IMR-90 (cell line): ENCODE results near the gene CACNA1G. TPM values are rescaled to one million over a fixed set of nuclear protein-coding genes. Genes with fewer than 3 reads are reported as not detected.
A peak's percentile ranks its signal among the peaks of the same experiment; 100 is the strongest.

Source experiments
- ATAC-seq: fragments of 200-7000 bp; cut with Tn5 transposase; 2 replicates; pipeline ENCODE4 v1.9.1; 2020; ENCODE audit warnings: low read depth, mild to moderate bottlenecking, moderate library complexity
- BruUV-seq: library from RNA; stranded (reverse); fragments of 400-500 nt; replicated peaks from 2 replicates; lab custom pipeline; 2021; lab: Mats Ljungman, UMichigan
- CTCF ChIA-PET: fragments of 300-600 bp; formaldehyde crosslinking; extraction: SDS; loops from one replicate; lab custom pipeline; 2021; ENCODE audit warnings: antibody characterized with exemption; lab: Yijun Ruan, JAX
- POLR2A ChIA-PET: fragments of 300-600 bp; sonication (Branson Sonifier 250); formaldehyde crosslinking; loops from one replicate; lab custom pipeline; 2022; ENCODE audit warnings: antibody characterized with exemption; ENCODE audit not compliant: unreplicated experiment; lab: Charles Lee
- DNase-seq: peaks from one replicate; pipeline ENCODE4 v3.0.0; 2013
- H2AFZ ChIP-seq: replicated peaks from 2 replicates; pipeline ENCODE3; 2013; ENCODE audit warnings: low read length, mild to moderate bottlenecking; ENCODE audit not compliant: poor library complexity
- H2AK5ac ChIP-seq: 2 replicates; pipeline ENCODE4 v1.6.1; 2013; ENCODE audit warnings: low read depth, low read length, inconsistent platforms
- H2AK9ac ChIP-seq: replicated peaks from 2 replicates; pipeline ENCODE3; 2013; ENCODE audit warnings: mild to moderate bottlenecking, low read depth, low read length, moderate library complexity; ENCODE audit not compliant: poor library complexity
- H2BK120ac ChIP-seq: 2 replicates; pipeline ENCODE4 v1.6.1; 2013; ENCODE audit warnings: low read depth, low read length, inconsistent platforms
- H2BK15ac ChIP-seq: 3 replicates; pipeline ENCODE4 v1.6.1; 2013; ENCODE audit warnings: low read depth, low read length, inconsistent platforms
- H2BK20ac ChIP-seq: 2 replicates; pipeline ENCODE4 v1.6.1; 2013; ENCODE audit warnings: low read depth, mild to moderate bottlenecking, inconsistent platforms, low read length, moderate library complexity
- H2BK5ac ChIP-seq: 2 replicates; pipeline ENCODE4 v1.6.1; 2013; ENCODE audit warnings: mild to moderate bottlenecking, low read depth, low read length, inconsistent platforms; ENCODE audit not compliant: poor library complexity, severe bottlenecking
- H3K14ac ChIP-seq: replicated peaks from 2 replicates; pipeline ENCODE4 v1.6.1; 2013; ENCODE audit warnings: low read depth, low read length, inconsistent platforms
- H3K18ac ChIP-seq: 2 replicates; pipeline ENCODE4 v1.6.1; 2013; ENCODE audit warnings: low read depth, low read length, control low read depth
- H3K23ac ChIP-seq: 2 replicates; pipeline ENCODE4 v1.6.1; 2013; ENCODE audit warnings: low read depth, low read length, inconsistent platforms
- H3K27ac ChIP-seq: 2 replicates; pipeline ENCODE4 v1.5.1; 2013; ENCODE audit warnings: mild to moderate bottlenecking, control low read depth, low read length; ENCODE audit not compliant: insufficient read depth
- H3K27me3 ChIP-seq: 2 replicates; pipeline ENCODE4 v1.6.1; 2013; ENCODE audit warnings: low read length; ENCODE audit not compliant: control insufficient read depth, insufficient read depth
- H3K36me3 ChIP-seq: 2 replicates; pipeline ENCODE4 v1.6.1; 2013; ENCODE audit warnings: low read length, mixed read lengths; ENCODE audit not compliant: control insufficient read depth, insufficient read depth
- H3K4ac ChIP-seq: 2 replicates; pipeline ENCODE4 v1.6.1; 2013; ENCODE audit warnings: low read depth, low read length, inconsistent platforms
- H3K4me1 ChIP-seq: 2 replicates; pipeline ENCODE4 v1.6.1; 2013; ENCODE audit warnings: low read length, mixed read lengths; ENCODE audit not compliant: control insufficient read depth, insufficient read depth
- H3K4me2 ChIP-seq: 2 replicates; pipeline ENCODE4 v1.6.1; 2013; ENCODE audit warnings: low read depth, mild to moderate bottlenecking, control low read depth, low read length, moderate library complexity
- H3K4me3 ChIP-seq: 2 replicates; pipeline ENCODE4 v1.5.1; 2013; ENCODE audit warnings: low read depth, mild to moderate bottlenecking, control low read depth, low read length, moderate library complexity; ENCODE audit not compliant: insufficient read depth
- H3K56ac ChIP-seq: 2 replicates; pipeline ENCODE4 v1.6.1; 2013; ENCODE audit warnings: low read length, inconsistent platforms; ENCODE audit not compliant: insufficient read depth; ENCODE audit errors: extremely low read depth
- H3K79me1 ChIP-seq, 2 experiments: 2 replicates each; pipeline ENCODE4 v1.6.1; 2013; ENCODE audit warnings: low read length in 2 of 2, inconsistent platforms in 1 of 2, low read depth in 1 of 2
- H3K9ac ChIP-seq: 2 replicates; pipeline ENCODE4 v1.6.1; 2013; ENCODE audit warnings: low read depth, low read length, control low read depth
- H3K9me1 ChIP-seq: 2 replicates; pipeline ENCODE4 v1.6.1; 2013; ENCODE audit warnings: low read length, inconsistent platforms; ENCODE audit not compliant: insufficient read depth
- H3K9me3 ChIP-seq: 2 replicates; pipeline ENCODE4 v1.6.1; 2013; ENCODE audit warnings: low read length; ENCODE audit not compliant: control insufficient read depth, insufficient read depth
- H4K20me1 ChIP-seq: 2 replicates; pipeline ENCODE4 v1.6.1; 2013; ENCODE audit warnings: low read length, inconsistent platforms; ENCODE audit not compliant: insufficient read depth
- H4K5ac ChIP-seq: 2 replicates; pipeline ENCODE4 v1.6.1; 2013; ENCODE audit warnings: mild to moderate bottlenecking, low read depth, low read length, control low read depth
- H4K8ac ChIP-seq, 2 experiments: 2 replicates each; pipeline ENCODE4 v1.6.1; 2013; ENCODE audit warnings: low read depth in 2 of 2, low read length in 2 of 2, control low read depth in 1 of 2, inconsistent platforms in 1 of 2
- H4K91ac ChIP-seq: 2 replicates; pipeline ENCODE4 v1.6.1; 2013; ENCODE audit warnings: low read depth, low read length, inconsistent platforms; ENCODE audit not compliant: insufficient read depth
- BHLHE40 ChIP-seq: fragments of 150-350 bp; IDR thresholded peaks from 2 replicates; pipeline ENCODE4 v1.6.1; 2016; ENCODE audit warnings: mild to moderate bottlenecking, low read depth, low read length
- CHD1 ChIP-seq: IDR thresholded peaks from 2 replicates; pipeline ENCODE4 v1.6.1; 2012; ENCODE audit warnings: low read depth, low read length, improper control_type of control experiment
- MAFK ChIP-seq: IDR thresholded peaks from 2 replicates; pipeline ENCODE4 v1.6.1; 2012; ENCODE audit warnings: low read depth, low read length, improper control_type of control experiment
- MAZ ChIP-seq: IDR thresholded peaks from 2 replicates; pipeline ENCODE4 v1.6.1; 2012; ENCODE audit warnings: low read depth, mild to moderate bottlenecking, low read length, improper control_type of control experiment, moderate library complexity, borderline replicate concordance
- POLR2A ChIP-seq: IDR thresholded peaks from 2 replicates; pipeline ENCODE4 v1.6.1; 2012; ENCODE audit warnings: mild to moderate bottlenecking, low read depth, low read length
- RCOR1 ChIP-seq: IDR thresholded peaks from 2 replicates; pipeline ENCODE4 v1.6.1; 2012; ENCODE audit warnings: mild to moderate bottlenecking, low read length, improper control_type of control experiment; ENCODE audit not compliant: insufficient replicate concordance
- SMC3 ChIP-seq: fragments of 150-350 bp; IDR thresholded peaks from 2 replicates; pipeline ENCODE4 v1.6.1; 2016; ENCODE audit warnings: low read depth, mild to moderate bottlenecking, antibody characterized with exemption, low read length, moderate library complexity
- USF2 ChIP-seq: fragments of 150-350 bp; IDR thresholded peaks from 2 replicates; pipeline ENCODE4 v1.6.1; 2017; ENCODE audit warnings: mild to moderate bottlenecking, antibody characterized with exemption, low read length, low read depth
- WGBS, 2 experiments: methylation state at CpG; one replicate each; pipeline versions ENCODE4 v1.1.5 to v1.1.7; 2013; ENCODE audit warnings: missing lambda C conversion rate in 2 of 2; ENCODE audit not compliant: insufficient read length in 1 of 2; ENCODE audit errors: extremely low coverage in 2 of 2; 5-methylcytosine and 5-hydroxymethylcytosine counted together
- dilution Hi-C: fragments of 300-500 bp; cut with HindIII; formaldehyde crosslinking; loops from one replicate; pipeline ENCODE4 v1.14.3; 2018; ENCODE audit warnings: low sequenced_read_pairs; ENCODE audit not compliant: unreplicated experiment
- in situ Hi-C: fragments of 300-500 bp; cut with MboI; formaldehyde crosslinking; loops from 3 replicates; pipeline ENCODE4 v1.14.3; 2019; ENCODE audit warnings: low sequenced_read_pairs, inconsistent platforms, mixed read lengths
- intact Hi-C: fragments of 100-400 bp; cut with micrococcal nuclease; formaldehyde crosslinking; loops from 2 replicates; pipeline ENCODE4 v1.10.0; 2022
- polyA plus RNA-seq, 3 experiments: library from polyadenylated mRNA; depleted of rRNA; stranded (reverse); fragments of >200 nt; gene quantifications; 2 replicates each; pipeline ENCODE4 v1.2.3, GENCODE V29; 2012; ENCODE audit warnings: low replicate concordance in 1 of 3
- total RNA-seq: library from RNA; depleted of rRNA; stranded (reverse); fragments of >200 nt; gene quantifications from 2 replicates; pipeline ENCODE4 v1.2.3, GENCODE V29; 2012

The CACNA1G gene
- total and polyA plus RNA-seq, 2 of the 4 experiments (the other 2 are of a cell fraction) = under 0.01 to 0.03 TPM

GRCh38 chr17:50627782-50628601 lies 67.5 kb downstream of the CACNA1G start (continued):
- TF ChIP-seq USF2 (no peak), POLR2A (no peak)

GRCh38 chr17:50629902-50630301 lies 69.4 kb downstream of the CACNA1G start:
- TF ChIP-seq MAFK = no peak
- TF ChIP-seq MAZ = no peak
- no peak for TF ChIP-seq BHLHE40
- no peak for TF ChIP-seq USF2
- TF ChIP-seq SMC3 = no peak
- no peak for TF ChIP-seq RCOR1
- no peak for TF ChIP-seq CHD1
- H2AFZ ChIP-seq = no peak overlapping the region
- in situ Hi-C loops = loop anchor here (5.0 kb wide), 1 partner anchor 83 kb away; the partner anchor contains the start of gene SPATA20

More at GRCh38 chr17:50629902-50630301, 69.4 kb downstream of the CACNA1G start:
- H4K5ac ChIP-seq = no peak overlapping the region
- no peak overlapping the region for H2BK5ac ChIP-seq
- H3K27ac ChIP-seq = no peak overlapping the region
- intact Hi-C loops (no loop called here), dilution Hi-C loops (no loop called here)
- no CpG with 5 or more reads among the region's 6 CpGs for WGBS, 2 experiments
- CTCF ChIA-PET = interaction anchor here (0.6 to 0.8 kb wide), 2 partner anchors 65 to 88 kb away, joined by 3 read pairs; no protein-coding TSS in a partner anchor
- peak overlapping the region; percentile 10 for H2AK9ac ChIP-seq
- H4K91ac ChIP-seq = no peak overlapping the region
- no peak overlapping the region for H2BK120ac ChIP-seq
- ATAC-seq (no peak), DNase-seq (no peak)
- POLR2A ChIA-PET = no interaction called here
- H2AK5ac ChIP-seq = peak overlapping the region; percentile 8; the same call in 1 of the 2 replicates
- H3K4ac ChIP-seq = no peak overlapping the region
- H3K23ac ChIP-seq = no peak overlapping the region
- H4K20me1 ChIP-seq = no peaks in the 10 kb centered on the region
- H3K18ac ChIP-seq = no peak overlapping the region
- no peak overlapping the region for H3K4me2 ChIP-seq
- H2BK20ac ChIP-seq = no peak overlapping the region
- no peak overlapping the region for H3K56ac ChIP-seq
- H3K79me1 ChIP-seq = no peaks in the 10 kb centered on the region
- H3K9me3 ChIP-seq = no peaks in the 10 kb centered on the region
- H2BK15ac ChIP-seq = no peak overlapping the region
- peaks cover 9% of the 10 kb centered on the region for H3K4me1 ChIP-seq
- no peak overlapping the region for H4K8ac ChIP-seq
- H3K9me1 ChIP-seq = peaks cover 6% of the 10 kb centered on the region; the same call in 1 of the 2 replicates
- no peak overlapping the region for H3K4me3 ChIP-seq
- H3K36me3 ChIP-seq = no peaks in the 10 kb centered on the region
- no peak overlapping the region for H3K14ac ChIP-seq
- no TSS peak for BruUV-seq
- H3K27me3 ChIP-seq = peaks cover 12% of the 10 kb centered on the region; the same call in 1 of the 2 replicates
- no peak overlapping the region for H3K9ac ChIP-seq
